ENCODE data around the gene PARP6.

The PARP6 gene

DNA sequence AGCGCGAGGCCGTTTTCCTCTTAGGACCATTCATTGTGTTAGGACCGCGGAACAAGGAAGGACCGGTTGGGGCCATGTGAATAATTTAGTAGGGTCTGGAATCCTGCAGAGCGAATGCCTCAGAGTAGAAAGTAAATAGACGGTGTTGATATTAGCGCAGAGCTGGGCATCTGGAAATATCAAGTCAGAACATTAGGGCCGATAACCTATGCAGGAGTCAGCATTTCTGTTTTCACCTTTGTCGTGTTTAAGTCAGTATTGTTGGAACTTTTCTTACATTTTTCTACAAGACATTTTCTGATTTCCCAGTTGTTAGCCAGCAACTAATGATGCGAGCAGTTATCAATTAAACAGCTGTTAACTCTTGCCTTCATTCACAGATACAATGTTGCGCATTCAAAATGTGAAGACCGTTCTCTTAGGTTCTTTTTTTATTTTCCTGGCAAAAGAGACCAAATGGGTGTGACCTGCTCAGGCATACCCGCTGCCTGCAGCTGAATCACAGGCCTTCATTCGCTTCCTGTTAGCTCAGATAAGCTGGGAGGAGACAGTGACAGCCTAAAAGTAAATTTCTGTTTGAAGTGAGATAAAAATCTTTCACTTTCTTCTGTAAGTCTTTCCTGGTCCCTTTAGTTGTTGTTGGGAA is 40.4 kb downstream of the PARP6 start:
- no peak for TF ChIP-seq YY1 (IDR thresholded peaks at IDR 0.05; ENCODE audit: low read depth)
- TF ChIP-seq, protein P1, sequence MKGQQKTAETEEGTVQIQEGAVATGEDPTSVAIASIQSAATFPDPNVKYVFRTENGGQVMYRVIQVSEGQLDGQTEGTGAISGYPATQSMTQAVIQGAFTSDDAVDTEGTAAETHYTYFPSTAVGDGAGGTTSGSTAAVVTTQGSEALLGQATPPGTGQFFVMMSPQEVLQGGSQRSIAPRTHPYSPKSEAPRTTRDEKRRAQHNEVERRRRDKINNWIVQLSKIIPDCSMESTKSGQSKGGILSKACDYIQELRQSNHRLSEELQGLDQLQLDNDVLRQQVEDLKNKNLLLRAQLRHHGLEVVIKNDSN (IDR thresholded peaks at IDR 0.05) = no peak
- 0 out of 2 replicates have a peak, but pooled peaks have one; percentile 23 for TF ChIP-seq NFIC (IDR thresholded peaks at IDR 0.05)

DNA sequence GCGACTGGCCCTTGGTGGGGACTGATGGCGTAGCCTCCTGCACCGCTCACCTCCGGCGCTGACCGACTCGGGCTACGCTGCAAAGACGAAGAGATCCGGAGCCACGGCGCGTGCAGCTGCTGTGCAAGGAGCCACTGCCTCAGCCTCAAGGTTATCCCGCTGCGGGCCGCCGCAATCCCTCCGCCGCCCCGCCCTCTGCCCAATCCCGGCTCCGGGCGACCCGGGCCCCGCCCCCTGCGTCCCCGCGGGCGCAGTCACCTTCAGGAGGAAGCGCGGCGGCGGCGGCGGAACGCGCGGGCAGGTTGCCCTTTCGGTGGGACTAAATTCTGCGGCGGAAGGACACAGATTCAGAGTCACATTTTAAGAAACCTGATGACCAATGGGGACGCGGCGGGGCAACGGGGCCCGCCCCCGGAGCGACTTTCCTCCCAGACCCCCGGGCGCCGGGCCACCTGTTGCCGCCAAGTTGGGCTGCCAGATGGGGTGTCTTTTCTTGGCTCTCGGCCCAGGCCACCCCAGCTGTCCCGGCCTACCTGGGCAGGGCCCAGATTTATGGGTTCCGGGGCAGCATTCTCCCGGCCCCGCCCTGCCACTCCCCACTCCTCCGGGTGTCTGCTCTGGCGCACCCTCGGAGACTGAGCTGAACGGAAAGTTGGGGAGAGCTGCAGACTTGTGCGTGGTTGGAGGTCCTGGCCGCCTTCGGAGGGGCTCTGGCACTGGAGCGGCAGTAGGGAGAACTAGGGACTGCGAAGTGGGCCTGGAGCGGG is 41.1 kb downstream of the PARP6 start, which contains the start of gene PKM:
Gene PKM, minus strand, starts transcription at position 125 of the 767 bp plus-strand sequence. CDS start 12,093 bp downstream, outside the sequence.
- TF ChIP-seq, protein P1 (IDR thresholded peaks at IDR 0.05) = no peak
- TF ChIP-seq TAF1 (IDR thresholded peaks at IDR 0.05; ENCODE audit: low read depth) = peak; percentile 99
- TF ChIP-seq TCF12 (IDR thresholded peaks at IDR 0.05; ENCODE audit: low read depth) = peak; percentile 70
- no peak; the same call in 1 of the 2 replicates for TF ChIP-seq CREB1 (IDR thresholded peaks at IDR 0.05; ENCODE audit: low read depth)
- TF ChIP-seq YY1 (IDR thresholded peaks at IDR 0.05; ENCODE audit: low read depth) = peak; percentile 64; the same call in 1 of the 2 replicates
- TF ChIP-seq, protein P2, sequence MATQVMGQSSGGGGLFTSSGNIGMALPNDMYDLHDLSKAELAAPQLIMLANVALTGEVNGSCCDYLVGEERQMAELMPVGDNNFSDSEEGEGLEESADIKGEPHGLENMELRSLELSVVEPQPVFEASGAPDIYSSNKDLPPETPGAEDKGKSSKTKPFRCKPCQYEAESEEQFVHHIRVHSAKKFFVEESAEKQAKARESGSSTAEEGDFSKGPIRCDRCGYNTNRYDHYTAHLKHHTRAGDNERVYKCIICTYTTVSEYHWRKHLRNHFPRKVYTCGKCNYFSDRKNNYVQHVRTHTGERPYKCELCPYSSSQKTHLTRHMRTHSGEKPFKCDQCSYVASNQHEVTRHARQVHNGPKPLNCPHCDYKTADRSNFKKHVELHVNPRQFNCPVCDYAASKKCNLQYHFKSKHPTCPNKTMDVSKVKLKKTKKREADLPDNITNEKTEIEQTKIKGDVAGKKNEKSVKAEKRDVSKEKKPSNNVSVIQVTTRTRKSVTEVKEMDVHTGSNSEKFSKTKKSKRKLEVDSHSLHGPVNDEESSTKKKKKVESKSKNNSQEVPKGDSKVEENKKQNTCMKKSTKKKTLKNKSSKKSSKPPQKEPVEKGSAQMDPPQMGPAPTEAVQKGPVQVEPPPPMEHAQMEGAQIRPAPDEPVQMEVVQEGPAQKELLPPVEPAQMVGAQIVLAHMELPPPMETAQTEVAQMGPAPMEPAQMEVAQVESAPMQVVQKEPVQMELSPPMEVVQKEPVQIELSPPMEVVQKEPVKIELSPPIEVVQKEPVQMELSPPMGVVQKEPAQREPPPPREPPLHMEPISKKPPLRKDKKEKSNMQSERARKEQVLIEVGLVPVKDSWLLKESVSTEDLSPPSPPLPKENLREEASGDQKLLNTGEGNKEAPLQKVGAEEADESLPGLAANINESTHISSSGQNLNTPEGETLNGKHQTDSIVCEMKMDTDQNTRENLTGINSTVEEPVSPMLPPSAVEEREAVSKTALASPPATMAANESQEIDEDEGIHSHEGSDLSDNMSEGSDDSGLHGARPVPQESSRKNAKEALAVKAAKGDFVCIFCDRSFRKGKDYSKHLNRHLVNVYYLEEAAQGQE (IDR thresholded peaks at IDR 0.05; ENCODE audit: low read depth) = no peak
- peak; percentile 30; the same call in 1 of the 2 replicates for TF ChIP-seq FOXM1 (IDR thresholded peaks at IDR 0.05; ENCODE audit: borderline replicate concordance, low read depth)
- TF ChIP-seq, protein P3, sequence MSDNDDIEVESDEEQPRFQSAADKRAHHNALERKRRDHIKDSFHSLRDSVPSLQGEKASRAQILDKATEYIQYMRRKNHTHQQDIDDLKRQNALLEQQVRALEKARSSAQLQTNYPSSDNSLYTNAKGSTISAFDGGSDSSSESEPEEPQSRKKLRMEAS (IDR thresholded peaks at IDR 0.05) = peak; percentile 81
- TF ChIP-seq TEAD4 (IDR thresholded peaks at IDR 0.05) = peak; percentile 65
- peak; percentile 97 for TF ChIP-seq ZBTB7A (IDR thresholded peaks at IDR 0.05; ENCODE audit: low read depth)
- TF ChIP-seq CEBPB (IDR thresholded peaks at IDR 0.05) = 0 out of 2 replicates have a peak, but pooled peaks have one; percentile 5
- peak; percentile 80 for TF ChIP-seq NFIC (IDR thresholded peaks at IDR 0.05)
- peak; percentile 0; the same call in 1 of the 2 replicates for TF ChIP-seq RAD21 (IDR thresholded peaks at IDR 0.05; ENCODE audit: low read depth)
- TF ChIP-seq EP300 (IDR thresholded peaks at IDR 0.05; ENCODE audit: borderline replicate concordance) = peak; percentile 50; the same call in 1 of the 2 replicates
- peak; percentile 24; the same call in 1 of the 2 replicates for TF ChIP-seq EGR1 (IDR thresholded peaks at IDR 0.05)

DNA sequence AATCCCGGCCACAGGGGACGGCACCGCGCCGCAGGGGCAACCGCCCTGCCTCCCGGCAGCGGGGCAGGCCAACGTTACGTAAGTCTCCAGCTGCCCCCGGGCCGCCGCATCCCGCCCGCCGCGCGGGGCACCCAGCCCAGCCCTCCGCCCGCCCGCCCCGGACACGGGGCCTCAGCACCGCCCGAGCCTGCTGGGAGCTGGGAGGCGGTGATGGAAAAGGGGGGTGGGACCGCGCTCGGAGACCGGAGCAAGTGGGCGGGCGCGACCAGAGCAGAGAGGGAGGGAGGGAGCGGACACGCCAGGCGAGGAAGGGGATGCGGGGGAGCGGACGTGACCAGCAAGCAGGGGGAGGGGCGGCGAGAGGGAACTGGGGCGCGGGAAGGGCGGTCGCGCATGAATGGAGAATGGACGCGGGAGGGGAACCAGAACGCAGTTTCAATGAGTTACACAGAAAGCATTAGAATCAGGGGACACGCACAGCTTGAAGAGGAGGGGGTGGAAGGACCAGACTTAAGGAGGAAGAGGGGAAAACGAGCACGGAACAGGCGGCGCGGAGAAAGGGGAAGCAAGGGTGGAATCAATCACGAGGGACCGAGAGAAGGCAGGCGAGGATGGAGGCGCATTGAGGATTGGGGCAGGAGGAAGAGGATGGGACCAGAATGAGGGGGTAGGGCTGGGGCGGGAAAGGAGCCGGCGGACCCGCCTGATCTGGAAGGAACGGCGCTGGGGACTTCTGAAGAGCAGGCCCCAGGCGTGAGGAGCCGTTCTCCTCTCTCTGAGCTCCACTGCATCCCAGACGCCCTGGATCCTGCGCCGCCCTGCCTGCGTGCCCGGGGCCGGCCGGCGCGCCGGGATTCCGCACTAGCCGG is 41.9 kb downstream of the PARP6 start:
- TF ChIP-seq ZBTB7A (IDR thresholded peaks at IDR 0.05; ENCODE audit: low read depth) (peak; percentile 70; the same call in 1 of the 2 replicates), EGR1 (IDR thresholded peaks at IDR 0.05) (peak; percentile 79), FOXM1 (IDR thresholded peaks at IDR 0.05; ENCODE audit: borderline replicate concordance, low read depth) (no peak), CEBPB (IDR thresholded peaks at IDR 0.05) (peak; percentile 68; the same call in 1 of the 2 replicates), NFIC (IDR thresholded peaks at IDR 0.05) (peak; percentile 10; the same call in 1 of the 2 replicates), CREB1 (IDR thresholded peaks at IDR 0.05; ENCODE audit: low read depth) (no peak), TCF12 (IDR thresholded peaks at IDR 0.05; ENCODE audit: low read depth) (peak; percentile 64), TEAD4 (IDR thresholded peaks at IDR 0.05) (no peak; the same call in 1 of the 2 replicates), EP300 (IDR thresholded peaks at IDR 0.05; ENCODE audit: borderline replicate concordance) (no peak; the same call in 1 of the 2 replicates), YY1 (IDR thresholded peaks at IDR 0.05; ENCODE audit: low read depth) (no peak; the same call in 1 of the 2 replicates), RAD21 (IDR thresholded peaks at IDR 0.05; ENCODE audit: low read depth) (no peak), TAF1 (IDR thresholded peaks at IDR 0.05; ENCODE audit: low read depth) (peak; percentile 53; the same call in 1 of the 2 replicates)
- TF ChIP-seq, protein P1 (IDR thresholded peaks at IDR 0.05) = no peak; the same call in 1 of the 2 replicates
- TF ChIP-seq, protein P2 (IDR thresholded peaks at IDR 0.05; ENCODE audit: low read depth) = no peak
- TF ChIP-seq, protein P3 (IDR thresholded peaks at IDR 0.05) = peak; percentile 63

DNA sequence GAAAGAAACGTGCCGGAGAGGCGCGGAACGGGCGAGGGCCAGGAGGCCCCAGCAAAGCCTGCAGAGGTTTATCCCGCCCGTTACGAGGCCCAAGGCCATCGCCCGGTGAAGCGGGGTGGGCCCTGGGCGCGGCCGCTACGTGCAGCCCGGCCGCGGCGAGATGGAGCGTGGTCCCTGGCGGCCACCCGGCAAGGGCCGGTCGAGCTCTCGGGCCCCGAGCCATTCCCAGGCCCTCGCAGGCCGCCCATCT is 42.5 kb downstream of the PARP6 start:
- TF ChIP-seq, protein P1 (IDR thresholded peaks at IDR 0.05) = no peak
- TF ChIP-seq YY1 (IDR thresholded peaks at IDR 0.05; ENCODE audit: low read depth) (no peak), CEBPB (IDR thresholded peaks at IDR 0.05) (no peak), CREB1 (IDR thresholded peaks at IDR 0.05; ENCODE audit: low read depth) (no peak), TEAD4 (IDR thresholded peaks at IDR 0.05) (no peak), NFIC (IDR thresholded peaks at IDR 0.05) (no peak), ZBTB7A (IDR thresholded peaks at IDR 0.05; ENCODE audit: low read depth) (no peak), TAF1 (IDR thresholded peaks at IDR 0.05; ENCODE audit: low read depth) (no peak), RAD21 (IDR thresholded peaks at IDR 0.05; ENCODE audit: low read depth) (no peak), FOXM1 (IDR thresholded peaks at IDR 0.05; ENCODE audit: borderline replicate concordance, low read depth) (no peak), TCF12 (IDR thresholded peaks at IDR 0.05; ENCODE audit: low read depth) (no peak), EP300 (IDR thresholded peaks at IDR 0.05; ENCODE audit: borderline replicate concordance) (no peak), EGR1 (IDR thresholded peaks at IDR 0.05) (no peak)
- TF ChIP-seq, protein P2 (IDR thresholded peaks at IDR 0.05; ENCODE audit: low read depth) = no peak
- TF ChIP-seq, protein P3 (IDR thresholded peaks at IDR 0.05) = no peak

All from Ishikawa (cell line).